GM18499 (cell line): ENCODE results near the gene MAP4K4.

ENCODE experiments used
- ATAC-seq: cut with Tn5 transposase; IDR thresholded peaks from one replicate; pipeline ENCODE4 v1.9.1; 2021; ENCODE audit warnings: moderate number of reproducible peaks; ENCODE audit not compliant: insufficient read depth, unreplicated experiment

Gene MAP4K4

DNA sequence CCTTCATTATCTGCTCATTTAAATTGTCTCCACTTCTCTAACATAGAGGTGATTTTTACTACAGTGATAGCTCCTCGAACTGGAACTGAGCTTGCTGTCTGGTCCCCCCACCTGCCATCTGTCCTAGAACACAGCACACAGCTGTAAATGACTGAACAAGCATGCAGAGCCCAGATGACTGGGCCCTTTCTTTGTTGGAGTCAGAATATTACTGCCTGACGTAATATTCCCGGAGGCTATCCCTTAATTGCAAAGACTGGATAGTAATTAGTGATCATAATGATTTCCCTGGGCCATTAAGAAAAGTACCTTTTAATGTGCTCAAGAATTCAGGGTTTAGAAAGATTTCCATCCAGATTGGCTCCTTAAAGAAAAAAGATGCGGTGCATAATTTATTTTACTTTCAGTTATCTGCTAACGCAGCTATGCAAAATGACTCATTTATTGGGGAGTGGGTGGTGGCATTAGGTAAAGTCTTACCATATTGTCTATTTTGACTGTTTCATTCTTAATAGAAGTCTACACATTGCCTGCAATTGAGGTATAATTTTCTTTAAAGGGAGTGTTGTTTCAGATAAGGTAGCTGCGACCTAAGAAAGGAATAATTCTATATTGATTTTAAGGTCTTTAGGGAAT lies 84.4 kb downstream of the MAP4K4 start:
- ATAC-seq: no peak

DNA sequence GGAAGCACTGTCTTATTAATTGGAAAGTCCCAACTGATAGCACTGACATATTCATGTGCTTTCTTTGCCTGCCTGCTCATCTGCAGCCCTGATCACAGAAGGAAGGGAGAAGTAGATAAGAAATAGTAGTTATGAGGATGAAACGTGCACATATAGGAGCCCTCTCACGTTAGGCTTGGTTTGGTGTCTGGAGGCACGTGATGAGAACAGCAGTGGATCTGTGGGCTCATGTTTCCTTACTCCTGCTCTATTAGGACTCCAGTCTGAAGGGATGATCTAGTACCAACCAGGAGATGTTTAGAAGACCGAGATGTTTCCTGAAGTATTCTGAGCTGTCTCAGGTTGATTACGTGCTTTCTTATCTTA lies 84.9 kb downstream of the MAP4K4 start:
- no peak for ATAC-seq

DNA sequence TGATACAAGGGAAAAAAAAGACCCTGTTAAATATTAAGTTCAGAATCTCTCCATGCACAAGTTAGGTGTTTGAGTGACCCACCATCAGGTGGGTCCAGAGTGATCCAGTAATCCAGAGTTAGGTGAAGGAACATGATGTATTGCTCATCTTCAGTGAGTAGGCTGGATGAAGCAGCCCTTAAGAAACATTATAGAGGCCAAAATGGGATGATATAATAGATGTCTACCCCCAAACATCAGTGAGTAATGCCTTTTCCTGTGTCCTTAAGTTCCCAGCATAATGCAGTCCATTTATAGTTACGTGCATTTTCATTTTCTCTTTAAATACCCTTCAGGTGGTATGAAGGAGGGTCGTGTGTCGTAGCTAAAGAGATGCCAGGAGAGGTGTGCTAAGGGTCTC lies 89.6 kb downstream of the MAP4K4 start:
- no peak for ATAC-seq

DNA sequence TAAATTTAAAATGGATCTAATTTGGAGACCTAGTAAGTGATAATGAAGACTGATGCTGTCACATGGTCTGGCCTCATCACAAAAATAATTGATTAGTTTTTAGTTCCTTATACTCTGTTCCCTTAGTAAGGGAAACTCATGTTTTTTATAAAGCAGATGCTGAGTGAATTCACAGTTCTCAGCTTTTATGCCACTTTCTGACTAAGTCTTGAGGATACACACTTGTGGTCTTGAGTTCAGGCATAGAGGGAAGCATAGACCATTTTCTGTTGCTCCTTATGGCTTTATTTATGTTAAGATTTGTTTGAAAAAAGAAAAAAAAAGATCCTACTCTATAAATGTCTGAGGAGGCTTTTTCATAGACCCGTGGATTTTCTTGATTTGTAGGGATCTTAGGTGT lies 91.1 kb downstream of the MAP4K4 start:
- ATAC-seq: no peak

DNA sequence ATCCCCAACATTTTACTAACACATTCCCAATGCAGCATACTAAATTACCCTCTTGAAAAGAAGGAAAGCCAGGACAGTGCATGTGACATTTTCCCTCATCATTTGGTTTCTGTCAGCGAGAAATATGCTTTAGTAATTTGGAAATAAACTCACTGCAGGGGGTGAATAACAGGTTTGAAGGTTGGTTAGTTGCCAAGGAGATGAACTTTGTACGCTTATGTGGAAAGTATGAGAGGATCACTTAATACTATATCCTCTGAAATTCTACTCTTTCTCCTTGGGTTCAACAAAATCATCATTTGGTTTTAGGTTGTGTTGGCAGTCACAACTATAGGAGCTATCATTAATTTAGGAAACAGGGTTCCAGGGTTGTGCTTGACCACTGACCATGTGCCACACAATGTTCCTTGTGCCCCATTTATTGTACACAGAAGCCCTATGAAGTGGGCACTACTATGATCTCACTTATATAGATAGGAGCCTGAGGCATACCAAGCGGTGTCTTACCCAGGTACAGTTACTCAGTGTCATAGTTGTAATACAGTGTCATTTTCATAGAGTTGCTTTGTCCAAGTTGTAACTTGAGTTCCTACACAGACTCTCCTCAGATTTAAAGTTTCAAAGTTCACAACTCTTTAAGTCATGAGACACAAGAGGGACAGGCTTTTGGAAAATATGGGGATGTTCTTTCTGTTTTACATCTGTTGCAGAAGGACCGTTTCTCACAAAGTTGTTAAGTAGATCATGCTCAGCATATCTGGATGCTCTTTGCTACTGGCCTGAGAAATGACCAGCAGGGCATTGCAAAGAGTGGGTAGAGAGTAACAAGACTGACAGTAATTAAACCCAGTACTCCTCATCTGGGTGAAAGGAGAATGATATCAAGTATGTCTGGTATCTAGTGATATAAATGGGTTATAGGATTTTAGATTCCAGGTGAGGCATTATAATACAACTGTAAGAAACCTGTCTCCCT lies 91.8 kb downstream of the MAP4K4 start:
- ATAC-seq: no peak

GRCh38 chr2:101790416-101790815 lies 92.9 kb downstream of the MAP4K4 start:
- no peak for ATAC-seq

DNA sequence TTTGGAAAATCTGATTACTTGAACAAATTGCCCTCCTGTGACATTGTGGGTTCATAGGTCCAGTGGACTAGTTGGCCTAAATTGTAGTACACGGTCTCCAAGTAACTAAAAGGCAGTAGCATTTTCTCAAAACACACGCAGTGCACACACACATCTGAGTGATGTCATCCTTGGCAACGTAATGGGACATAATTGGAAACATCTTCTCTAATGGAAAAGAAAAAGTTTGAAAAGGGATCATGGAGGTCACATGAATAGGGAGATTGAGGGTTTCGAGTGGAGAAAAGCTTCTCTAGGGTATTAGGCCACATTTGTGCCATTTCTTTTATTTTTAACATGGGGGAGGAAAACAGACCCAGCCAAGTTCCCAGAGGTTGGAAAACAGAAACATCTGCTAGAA lies 93.3 kb downstream of the MAP4K4 start:
- no peak for ATAC-seq

DNA sequence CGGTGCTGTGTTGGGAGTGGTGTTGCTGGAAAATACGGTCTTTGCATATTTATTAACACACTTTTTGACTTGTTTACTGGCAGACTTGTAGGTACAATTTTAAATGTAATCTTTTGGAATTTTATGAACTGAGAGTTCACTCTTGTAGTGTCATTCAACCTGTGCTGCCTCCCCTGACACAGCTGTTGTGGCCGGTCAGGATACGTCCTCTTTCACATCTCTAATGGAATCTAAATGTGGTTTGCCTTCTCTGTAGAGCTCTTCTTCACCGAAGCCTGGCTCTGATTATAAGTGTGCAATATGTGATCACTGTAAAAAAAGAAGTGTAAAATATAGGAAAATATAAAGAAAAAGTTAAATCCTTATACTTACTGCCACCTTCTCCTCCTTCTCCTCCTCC lies 94.7 kb downstream of the MAP4K4 start:
- ATAC-seq: no peak

GRCh38 chr2:101793277-101793969 lies 95.9 kb downstream of the MAP4K4 start:
- no peak for ATAC-seq

- no peak for ATAC-seq
Observed at GRCh38 chr2:101794141-101794540, 96.6 kb downstream of the MAP4K4 start.

DNA sequence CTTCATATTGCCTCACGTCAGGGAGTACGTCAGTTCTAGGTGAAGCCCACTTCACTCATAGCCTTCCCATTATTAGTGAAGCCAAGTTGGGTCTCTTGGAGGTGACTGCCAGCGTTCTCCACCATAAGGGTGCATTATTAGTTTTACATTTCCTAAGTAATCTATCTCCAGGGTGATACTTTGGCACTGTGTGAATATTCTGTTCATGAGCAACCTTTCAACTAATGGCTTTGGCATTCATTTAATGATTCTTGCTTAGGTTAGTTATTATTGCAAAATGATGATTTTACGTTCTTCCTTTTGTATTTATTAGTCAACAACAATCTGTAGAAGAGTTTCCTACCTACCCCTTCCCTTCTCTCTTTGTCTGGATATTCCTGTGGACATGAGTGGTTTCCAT lies 97.5 kb downstream of the MAP4K4 start:
- no peak for ATAC-seq

- ATAC-seq: no peak
Observed at GRCh38 chr2:101796825-101797600, 99.5 kb downstream of the MAP4K4 start.

DNA sequence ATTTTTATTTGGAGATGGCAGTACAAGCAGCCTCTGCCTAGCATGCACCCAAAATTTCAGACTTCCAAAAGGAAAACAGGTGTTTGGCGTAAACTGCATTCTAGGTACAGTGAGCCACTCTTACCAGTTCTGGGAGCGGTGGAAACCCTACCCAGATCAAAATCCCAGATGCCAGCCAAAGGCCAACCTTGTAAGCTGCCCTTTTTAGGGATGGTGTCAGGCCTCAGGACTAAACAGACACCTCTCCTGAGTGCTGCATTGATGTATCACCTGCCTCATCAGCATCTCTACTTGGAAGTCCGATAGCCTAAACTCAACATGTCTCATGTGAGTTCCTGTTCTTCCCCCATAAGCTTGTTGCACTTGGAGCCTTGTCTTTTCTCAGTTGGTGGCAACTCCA lies 104.0 kb downstream of the MAP4K4 start:
- ATAC-seq: no peak

DNA sequence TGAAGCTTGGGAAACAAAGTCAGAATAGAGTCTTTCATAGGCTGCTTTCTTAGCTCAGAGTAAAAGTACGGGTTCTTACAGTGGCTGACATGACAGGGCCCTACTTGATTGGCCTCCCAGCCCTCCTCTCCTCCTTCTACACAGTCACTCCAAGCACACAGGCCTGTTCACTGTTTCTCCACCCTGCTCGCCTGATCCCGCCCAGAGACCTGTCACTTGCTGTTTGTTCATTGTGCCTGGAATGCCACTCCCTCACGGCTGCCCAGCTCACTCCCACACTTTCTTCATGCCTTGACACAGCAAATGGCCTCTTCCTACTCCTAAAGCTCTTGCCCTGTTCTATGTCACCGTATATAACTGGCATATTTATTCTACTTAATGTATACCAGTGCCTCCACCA lies 104.8 kb downstream of the MAP4K4 start:
- no peak for ATAC-seq

DNA sequence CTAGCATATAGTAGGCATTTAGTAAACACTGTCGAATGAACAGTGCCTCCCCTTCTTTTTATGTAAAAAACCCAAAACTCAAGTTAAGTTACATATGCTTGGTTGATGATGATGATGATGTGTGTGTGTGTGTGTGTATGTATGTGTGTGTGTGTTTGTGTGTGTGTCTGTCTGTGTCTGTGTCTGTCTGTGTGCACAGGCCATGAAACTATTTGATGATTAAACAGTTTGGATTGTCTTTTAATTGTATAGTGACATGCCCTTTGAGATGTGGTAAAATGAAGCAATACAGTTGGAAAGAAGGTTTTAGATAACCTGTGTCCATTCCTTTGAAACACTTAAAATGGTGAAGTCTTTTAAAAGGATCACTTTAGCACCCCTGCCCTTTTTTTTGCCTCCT lies 105.6 kb downstream of the MAP4K4 start:
- no peak for ATAC-seq

- no peak for ATAC-seq
Observed at GRCh38 chr2:101803945-101804696, 106.6 kb downstream of the MAP4K4 start.

GRCh38 chr2:101805152-101806088 lies 107.9 kb downstream of the MAP4K4 start:
- ATAC-seq: no peak

- ATAC-seq: no peak
Observed at GRCh38 chr2:101806123-101806522, 108.6 kb downstream of the MAP4K4 start.

DNA sequence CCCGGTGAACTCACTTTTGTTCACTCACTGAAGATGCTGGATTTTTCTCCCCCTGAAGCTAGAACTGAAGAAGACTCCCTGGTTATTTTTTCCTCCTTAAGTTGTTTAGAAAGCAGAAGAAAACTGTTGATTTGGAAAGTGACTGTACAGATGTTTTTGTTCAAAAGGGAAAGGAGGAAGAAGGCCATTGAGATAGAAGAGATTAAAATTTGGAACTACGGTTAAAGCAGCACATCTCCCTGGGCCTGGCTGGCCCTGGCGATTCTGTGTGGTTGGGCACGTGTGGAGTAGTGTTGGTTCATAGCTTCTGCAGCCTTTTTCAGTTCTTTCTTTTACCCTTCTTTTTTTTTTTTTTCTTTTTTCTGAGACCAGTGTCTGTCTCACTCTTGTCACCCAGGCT lies 109.2 kb downstream of the MAP4K4 start:
- no peak for ATAC-seq
